ENCODE measurements around the gene FIGN. TPM values are rescaled to one million over a fixed set of nuclear protein-coding genes. Genes with fewer than 3 reads are reported as not detected.

Gene FIGN
- total RNA-seq, 1 experiment from 2014 or later: 19.4 TPM

DNA sequence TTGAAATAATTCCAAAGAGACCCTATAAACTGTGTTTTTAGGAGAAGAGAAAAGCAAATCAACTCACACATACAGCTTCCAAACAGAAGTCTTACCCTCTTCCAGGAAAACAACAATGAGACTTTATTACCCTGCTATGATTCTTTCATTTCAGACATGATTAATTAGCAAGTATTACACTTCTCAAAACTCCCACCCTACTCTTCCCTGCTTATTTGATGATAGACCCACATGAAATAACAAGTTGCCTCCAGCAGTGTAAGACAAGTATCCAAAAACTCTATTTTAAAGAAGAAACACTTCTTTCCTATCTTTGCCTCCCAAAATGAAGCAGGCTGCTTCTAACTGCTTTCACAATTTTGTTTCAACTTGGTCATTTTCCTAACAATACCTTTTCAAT is 4.1 kb downstream of the FIGN start:
- H3K9me3 Mint-ChIP-seq: no peaks in the 10 kb centered on the region
- H3K4me1 Mint-ChIP-seq: peaks cover 52% of the 10 kb centered on the region
- no peaks in the 10 kb centered on the region for H3K36me3 Mint-ChIP-seq
- no peak for DNase-seq (ENCODE audit: low spot score)
- ATAC-seq: no peak
- H3K27ac Mint-ChIP-seq: no peak overlapping the region
- POLR2A ChIA-PET: no interaction called here
- H3K27me3 Mint-ChIP-seq (ENCODE audit: low read depth): no peaks in the 10 kb centered on the region
- CTCF ChIA-PET: no interaction called here
- TF ChIP-seq OVOL2 (CRISPR knock-in tag; IDR thresholded peaks at IDR 0.05; ENCODE audit: borderline replicate concordance) (no peak), ZNF416 (CRISPR knock-in tag; IDR thresholded peaks at IDR 0.05) (no peak), ZNF138 (CRISPR knock-in tag; conservative IDR thresholded peaks at IDR 0.05) (no peak), NR1H2 (CRISPR knock-in tag; IDR thresholded peaks at IDR 0.05) (no peak), PRRX2 (CRISPR knock-in tag; IDR thresholded peaks at IDR 0.05) (no peak), GRHL2 (CRISPR knock-in tag; IDR thresholded peaks at IDR 0.05; ENCODE audit: insufficient replicate concordance, severe bottlenecking) (no peak), ZNF121 (CRISPR knock-in tag; IDR thresholded peaks at IDR 0.05) (no peak)
- TF ChIP-seq, protein P1, sequence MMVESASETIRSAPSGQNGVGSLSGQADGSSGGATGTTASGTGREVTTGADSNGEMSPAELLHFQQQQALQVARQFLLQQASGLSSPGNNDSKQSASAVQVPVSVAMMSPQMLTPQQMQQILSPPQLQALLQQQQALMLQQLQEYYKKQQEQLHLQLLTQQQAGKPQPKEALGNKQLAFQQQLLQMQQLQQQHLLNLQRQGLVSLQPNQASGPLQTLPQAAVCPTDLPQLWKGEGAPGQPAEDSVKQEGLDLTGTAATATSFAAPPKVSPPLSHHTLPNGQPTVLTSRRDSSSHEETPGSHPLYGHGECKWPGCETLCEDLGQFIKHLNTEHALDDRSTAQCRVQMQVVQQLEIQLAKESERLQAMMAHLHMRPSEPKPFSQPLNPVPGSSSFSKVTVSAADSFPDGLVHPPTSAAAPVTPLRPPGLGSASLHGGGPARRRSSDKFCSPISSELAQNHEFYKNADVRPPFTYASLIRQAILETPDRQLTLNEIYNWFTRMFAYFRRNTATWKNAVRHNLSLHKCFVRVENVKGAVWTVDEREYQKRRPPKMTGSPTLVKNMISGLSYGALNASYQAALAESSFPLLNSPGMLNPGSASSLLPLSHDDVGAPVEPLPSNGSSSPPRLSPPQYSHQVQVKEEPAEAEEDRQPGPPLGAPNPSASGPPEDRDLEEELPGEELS (CRISPR knock-in tag; IDR thresholded peaks at IDR 0.05): no peak
- TF ChIP-seq, protein P2, sequence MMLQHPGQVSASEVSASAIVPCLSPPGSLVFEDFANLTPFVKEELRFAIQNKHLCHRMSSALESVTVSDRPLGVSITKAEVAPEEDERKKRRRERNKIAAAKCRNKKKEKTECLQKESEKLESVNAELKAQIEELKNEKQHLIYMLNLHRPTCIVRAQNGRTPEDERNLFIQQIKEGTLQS (CRISPR knock-in tag; conservative IDR thresholded peaks at IDR 0.05): no peak
- TF ChIP-seq, protein P3, sequence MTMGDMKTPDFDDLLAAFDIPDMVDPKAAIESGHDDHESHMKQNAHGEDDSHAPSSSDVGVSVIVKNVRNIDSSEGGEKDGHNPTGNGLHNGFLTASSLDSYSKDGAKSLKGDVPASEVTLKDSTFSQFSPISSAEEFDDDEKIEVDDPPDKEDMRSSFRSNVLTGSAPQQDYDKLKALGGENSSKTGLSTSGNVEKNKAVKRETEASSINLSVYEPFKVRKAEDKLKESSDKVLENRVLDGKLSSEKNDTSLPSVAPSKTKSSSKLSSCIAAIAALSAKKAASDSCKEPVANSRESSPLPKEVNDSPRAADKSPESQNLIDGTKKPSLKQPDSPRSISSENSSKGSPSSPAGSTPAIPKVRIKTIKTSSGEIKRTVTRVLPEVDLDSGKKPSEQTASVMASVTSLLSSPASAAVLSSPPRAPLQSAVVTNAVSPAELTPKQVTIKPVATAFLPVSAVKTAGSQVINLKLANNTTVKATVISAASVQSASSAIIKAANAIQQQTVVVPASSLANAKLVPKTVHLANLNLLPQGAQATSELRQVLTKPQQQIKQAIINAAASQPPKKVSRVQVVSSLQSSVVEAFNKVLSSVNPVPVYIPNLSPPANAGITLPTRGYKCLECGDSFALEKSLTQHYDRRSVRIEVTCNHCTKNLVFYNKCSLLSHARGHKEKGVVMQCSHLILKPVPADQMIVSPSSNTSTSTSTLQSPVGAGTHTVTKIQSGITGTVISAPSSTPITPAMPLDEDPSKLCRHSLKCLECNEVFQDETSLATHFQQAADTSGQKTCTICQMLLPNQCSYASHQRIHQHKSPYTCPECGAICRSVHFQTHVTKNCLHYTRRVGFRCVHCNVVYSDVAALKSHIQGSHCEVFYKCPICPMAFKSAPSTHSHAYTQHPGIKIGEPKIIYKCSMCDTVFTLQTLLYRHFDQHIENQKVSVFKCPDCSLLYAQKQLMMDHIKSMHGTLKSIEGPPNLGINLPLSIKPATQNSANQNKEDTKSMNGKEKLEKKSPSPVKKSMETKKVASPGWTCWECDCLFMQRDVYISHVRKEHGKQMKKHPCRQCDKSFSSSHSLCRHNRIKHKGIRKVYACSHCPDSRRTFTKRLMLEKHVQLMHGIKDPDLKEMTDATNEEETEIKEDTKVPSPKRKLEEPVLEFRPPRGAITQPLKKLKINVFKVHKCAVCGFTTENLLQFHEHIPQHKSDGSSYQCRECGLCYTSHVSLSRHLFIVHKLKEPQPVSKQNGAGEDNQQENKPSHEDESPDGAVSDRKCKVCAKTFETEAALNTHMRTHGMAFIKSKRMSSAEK (CRISPR knock-in tag; IDR thresholded peaks at IDR 0.05; ENCODE audit: borderline replicate concordance): no peak
- TF ChIP-seq, protein P4, sequence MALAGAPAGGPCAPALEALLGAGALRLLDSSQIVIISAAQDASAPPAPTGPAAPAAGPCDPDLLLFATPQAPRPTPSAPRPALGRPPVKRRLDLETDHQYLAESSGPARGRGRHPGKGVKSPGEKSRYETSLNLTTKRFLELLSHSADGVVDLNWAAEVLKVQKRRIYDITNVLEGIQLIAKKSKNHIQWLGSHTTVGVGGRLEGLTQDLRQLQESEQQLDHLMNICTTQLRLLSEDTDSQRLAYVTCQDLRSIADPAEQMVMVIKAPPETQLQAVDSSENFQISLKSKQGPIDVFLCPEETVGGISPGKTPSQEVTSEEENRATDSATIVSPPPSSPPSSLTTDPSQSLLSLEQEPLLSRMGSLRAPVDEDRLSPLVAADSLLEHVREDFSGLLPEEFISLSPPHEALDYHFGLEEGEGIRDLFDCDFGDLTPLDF (CRISPR knock-in tag; IDR thresholded peaks at IDR 0.05): no peak
- TF ChIP-seq, protein P5, sequence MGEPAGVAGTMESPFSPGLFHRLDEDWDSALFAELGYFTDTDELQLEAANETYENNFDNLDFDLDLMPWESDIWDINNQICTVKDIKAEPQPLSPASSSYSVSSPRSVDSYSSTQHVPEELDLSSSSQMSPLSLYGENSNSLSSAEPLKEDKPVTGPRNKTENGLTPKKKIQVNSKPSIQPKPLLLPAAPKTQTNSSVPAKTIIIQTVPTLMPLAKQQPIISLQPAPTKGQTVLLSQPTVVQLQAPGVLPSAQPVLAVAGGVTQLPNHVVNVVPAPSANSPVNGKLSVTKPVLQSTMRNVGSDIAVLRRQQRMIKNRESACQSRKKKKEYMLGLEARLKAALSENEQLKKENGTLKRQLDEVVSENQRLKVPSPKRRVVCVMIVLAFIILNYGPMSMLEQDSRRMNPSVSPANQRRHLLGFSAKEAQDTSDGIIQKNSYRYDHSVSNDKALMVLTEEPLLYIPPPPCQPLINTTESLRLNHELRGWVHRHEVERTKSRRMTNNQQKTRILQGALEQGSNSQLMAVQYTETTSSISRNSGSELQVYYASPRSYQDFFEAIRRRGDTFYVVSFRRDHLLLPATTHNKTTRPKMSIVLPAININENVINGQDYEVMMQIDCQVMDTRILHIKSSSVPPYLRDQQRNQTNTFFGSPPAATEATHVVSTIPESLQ (CRISPR knock-in tag; IDR thresholded peaks at IDR 0.05): no peak
- TF ChIP-seq, protein P6, sequence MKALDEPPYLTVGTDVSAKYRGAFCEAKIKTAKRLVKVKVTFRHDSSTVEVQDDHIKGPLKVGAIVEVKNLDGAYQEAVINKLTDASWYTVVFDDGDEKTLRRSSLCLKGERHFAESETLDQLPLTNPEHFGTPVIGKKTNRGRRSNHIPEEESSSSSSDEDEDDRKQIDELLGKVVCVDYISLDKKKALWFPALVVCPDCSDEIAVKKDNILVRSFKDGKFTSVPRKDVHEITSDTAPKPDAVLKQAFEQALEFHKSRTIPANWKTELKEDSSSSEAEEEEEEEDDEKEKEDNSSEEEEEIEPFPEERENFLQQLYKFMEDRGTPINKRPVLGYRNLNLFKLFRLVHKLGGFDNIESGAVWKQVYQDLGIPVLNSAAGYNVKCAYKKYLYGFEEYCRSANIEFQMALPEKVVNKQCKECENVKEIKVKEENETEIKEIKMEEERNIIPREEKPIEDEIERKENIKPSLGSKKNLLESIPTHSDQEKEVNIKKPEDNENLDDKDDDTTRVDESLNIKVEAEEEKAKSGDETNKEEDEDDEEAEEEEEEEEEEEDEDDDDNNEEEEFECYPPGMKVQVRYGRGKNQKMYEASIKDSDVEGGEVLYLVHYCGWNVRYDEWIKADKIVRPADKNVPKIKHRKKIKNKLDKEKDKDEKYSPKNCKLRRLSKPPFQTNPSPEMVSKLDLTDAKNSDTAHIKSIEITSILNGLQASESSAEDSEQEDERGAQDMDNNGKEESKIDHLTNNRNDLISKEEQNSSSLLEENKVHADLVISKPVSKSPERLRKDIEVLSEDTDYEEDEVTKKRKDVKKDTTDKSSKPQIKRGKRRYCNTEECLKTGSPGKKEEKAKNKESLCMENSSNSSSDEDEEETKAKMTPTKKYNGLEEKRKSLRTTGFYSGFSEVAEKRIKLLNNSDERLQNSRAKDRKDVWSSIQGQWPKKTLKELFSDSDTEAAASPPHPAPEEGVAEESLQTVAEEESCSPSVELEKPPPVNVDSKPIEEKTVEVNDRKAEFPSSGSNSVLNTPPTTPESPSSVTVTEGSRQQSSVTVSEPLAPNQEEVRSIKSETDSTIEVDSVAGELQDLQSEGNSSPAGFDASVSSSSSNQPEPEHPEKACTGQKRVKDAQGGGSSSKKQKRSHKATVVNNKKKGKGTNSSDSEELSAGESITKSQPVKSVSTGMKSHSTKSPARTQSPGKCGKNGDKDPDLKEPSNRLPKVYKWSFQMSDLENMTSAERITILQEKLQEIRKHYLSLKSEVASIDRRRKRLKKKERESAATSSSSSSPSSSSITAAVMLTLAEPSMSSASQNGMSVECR (CRISPR knock-in tag; IDR thresholded peaks at IDR 0.05; ENCODE audit: borderline replicate concordance): no peak
- H3K4me3 Mint-ChIP-seq: no peak overlapping the region
